GM18858 (cell line): ENCODE measurements around the gene TUFT1.
"Not testable (repeated sequence)": the region's sequence is repeated elsewhere in the genome, so short reads cannot be mapped to it uniquely, and the experiment has no call there.

Source experiments
- ATAC-seq: cut with Tn5 transposase; IDR thresholded peaks from one replicate; pipeline ENCODE4 v1.9.1; 2021; ENCODE audit not compliant: unreplicated experiment

TUFT1 gene

DNA sequence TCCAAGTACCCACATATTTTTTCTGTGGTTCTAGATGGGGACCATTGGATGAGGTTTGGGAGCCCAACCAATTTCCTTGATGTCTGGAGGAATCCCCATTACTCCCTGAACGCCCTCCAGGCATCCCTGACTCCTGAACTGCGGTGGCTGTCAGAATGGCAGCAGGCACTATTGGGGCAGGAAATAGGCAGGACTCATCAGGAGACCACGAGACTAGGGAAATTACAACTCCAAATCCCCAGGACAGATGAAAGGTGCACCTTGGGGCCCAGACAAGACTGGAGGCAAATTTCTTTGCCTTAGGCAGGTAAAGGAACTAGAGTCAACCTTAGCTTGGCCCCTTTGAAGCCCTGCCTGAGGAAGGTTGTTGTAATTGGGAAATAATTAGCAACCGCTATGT is 27.8 kb upstream of the TUFT1 start:
- no peak for ATAC-seq

DNA sequence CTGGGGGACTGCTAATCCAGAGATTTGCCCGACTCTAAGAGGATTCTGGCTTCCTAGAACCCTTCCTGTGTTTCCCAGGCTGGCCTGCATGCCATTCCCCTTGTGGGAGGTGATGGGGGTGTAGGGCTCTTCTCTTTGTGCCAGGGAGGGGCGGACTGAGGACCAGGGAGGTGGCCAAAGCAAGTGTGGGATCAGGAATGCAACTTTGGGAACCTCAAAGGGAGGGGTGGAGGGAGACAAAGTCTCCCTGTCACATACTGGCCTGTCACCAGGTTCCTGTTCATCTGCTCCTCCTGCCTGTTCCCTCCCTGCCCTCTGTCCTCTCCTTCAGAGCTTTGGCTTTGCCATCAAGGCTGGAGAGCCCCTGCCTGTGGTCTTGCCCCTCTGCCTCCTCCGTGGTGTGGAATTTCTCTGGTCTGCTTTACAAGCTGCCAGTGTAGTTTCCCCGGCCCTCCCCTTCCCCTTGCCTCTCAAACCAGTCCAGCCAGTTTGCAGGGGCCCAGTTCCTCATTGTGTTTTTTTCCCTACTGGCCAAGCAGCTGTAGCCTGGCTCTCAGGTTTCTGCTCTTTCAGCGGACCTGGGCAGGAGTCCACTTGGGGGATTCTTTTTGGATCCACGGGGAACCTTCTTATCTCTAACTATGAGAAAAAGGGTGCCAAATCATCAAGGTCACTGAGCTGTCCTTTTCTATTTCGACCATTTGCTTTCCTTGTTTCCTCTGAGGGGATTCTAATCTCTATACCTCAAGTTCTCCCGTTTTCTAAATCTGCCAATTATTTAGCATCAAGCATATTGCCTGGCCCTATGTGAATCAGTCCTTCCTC is 27.1 kb upstream of the TUFT1 start:
- no peak for ATAC-seq

DNA sequence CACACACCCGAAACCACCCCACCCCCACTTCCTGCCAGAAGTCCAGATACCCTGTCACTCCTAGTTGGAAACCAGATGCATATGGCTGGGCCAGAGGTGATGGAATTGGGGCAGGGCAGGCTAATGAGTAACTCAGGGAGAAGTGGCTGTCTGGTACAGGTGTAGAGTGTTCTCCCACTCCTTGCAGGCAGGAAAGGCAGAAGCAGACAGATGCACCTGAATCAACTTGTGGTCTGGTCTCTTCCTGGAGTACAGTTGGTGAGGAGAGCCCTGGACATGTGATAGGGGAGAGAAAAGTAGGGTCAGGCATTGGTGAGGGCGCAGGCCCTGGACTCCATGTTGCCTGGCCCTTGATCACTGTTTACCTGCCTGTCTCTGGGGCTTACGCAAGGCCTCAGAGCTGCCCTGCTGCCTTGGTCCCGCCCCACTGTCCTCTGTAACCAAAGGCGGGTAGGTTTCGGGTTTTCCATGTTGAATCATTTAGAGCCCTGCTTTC is 26.4 kb upstream of the TUFT1 start:
- ATAC-seq, result no peak

DNA sequence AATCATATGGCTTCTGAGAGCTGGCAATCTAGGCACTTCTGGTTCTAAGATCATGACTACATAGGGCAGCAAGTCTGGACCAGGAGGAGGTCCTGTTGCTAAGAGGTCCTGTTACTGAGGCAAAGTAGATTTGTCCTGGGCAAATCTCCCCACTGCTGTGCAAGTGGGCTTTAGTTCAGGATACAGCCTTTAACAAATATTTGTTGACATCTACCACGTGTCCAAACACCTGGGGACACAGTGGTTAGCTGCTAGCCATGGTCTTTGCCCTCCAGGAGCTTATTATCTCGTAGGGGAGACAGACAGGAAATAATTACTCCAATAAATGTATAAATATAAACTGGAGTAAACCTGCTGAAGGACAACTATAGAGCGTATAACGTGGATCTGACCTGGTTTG is 25.7 kb upstream of the TUFT1 start:
- no peak for ATAC-seq

DNA sequence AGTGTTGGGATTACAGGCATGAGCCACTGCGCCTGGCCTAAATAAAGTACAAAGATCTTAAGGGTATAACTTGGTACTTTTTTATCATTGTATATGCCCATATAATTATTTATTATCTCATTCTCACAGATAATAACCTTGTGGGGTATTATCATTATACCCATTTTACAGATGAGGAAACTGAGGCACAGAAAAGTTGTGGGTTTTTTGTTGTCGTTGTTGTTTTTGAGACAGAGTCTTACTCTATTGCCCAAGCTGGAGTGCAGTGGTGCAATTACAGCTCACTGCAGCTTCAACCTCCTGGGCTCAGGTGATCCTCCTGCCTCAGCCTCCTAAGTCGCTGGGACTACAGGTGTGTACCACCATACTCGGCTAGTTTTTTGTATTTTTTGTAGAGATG is 24.8 kb upstream of the TUFT1 start:
- ATAC-seq, result no peak

DNA sequence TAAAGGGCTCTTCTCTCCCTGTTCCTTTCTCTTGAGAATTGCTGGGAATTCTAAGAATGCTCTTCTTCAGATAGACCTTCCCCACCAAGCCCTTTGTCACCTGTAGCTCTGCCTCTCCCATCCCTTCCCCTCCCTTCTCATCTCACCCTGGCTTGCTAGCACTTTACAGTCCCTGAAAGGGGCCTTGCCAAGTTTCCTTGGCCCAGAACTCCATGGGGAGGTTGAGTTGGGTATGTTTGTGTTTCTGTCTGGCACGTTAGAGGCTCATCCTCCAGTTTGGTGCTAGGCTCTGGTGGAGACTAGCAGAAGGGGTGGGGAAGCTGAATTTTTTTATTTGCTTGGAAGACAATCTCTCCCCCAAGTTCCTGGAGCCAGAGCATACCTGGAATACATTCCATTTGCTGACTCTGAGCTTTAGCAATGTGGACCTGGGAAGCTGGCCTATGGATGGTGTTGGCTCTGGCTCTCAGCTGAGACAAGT is 24.0 kb upstream of the TUFT1 start:
- ATAC-seq, result no peak

DNA sequence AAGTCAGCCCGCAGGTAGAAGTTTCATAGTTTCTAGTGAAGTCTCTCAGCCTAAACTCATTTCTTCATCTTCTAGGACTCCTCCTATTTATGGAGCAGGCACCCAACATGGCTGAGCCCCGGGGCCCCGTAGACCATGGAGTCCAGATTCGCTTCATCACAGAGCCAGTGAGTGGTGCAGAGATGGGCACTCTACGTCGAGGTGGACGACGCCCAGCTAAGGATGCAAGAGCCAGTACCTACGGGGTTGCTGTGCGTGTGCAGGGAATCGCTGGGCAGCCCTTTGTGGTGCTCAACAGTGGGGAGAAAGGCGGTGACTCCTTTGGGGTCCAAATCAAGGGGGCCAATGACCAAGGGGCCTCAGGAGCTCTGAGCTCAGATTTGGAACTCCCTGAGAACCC is 21.7 kb upstream of the TUFT1 start:
- no peak for ATAC-seq

DNA sequence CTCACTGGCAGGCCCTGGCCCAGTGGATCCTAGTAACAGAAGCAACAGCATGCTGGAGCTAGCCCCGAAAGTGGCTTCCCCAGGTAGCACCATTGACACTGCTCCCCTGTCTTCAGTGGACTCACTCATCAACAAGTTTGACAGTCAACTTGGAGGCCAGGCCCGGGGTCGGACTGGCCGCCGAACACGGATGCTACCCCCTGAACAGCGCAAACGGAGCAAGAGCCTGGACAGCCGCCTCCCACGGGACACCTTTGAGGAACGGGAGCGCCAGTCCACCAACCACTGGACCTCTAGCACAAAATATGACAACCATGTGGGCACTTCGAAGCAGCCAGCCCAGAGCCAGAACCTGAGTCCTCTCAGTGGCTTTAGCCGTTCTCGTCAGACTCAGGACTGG is 21.2 kb upstream of the TUFT1 start:
- ATAC-seq, result no peak

DNA sequence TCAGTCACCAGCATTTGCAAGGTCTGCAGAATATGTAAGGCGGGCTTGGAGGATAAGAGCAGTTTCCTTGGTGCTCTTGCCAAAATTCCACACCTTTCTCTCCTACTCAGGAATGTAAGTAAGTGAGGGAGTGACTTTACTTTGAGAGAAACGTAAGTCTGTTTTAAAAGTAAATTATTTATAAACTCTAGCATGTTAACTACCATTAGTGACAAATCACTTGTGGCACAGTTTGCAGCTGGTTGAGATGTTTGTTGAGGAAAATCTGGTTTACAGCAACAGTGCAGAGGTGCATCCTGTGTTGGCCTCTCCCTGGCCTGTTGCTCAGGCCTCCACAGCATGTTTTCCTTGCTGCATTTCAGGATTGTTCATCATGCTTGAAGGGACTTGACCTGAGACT is 20.4 kb upstream of the TUFT1 start:
- ATAC-seq, result no peak

DNA sequence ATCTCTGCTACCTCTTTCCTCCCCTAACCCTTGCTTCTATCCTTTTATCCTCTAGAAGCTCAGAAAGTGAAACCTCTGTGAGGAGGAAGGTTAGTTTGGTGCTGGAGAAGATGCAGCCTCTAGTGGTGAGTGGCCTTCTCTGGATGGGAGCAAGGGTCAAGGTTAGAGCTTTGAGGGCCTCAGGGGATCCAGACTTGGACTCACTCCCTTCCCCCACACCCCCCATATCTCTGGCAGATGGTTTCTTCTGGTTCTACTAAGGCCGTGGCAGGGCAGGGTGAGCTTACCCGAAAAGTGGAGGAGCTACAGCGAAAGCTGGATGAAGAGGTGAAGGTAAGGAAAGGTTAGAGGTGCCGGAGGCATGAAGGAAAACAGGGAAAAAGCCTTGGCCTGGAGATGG is 19.8 kb upstream of the TUFT1 start:
- ATAC-seq, result no peak

DNA sequence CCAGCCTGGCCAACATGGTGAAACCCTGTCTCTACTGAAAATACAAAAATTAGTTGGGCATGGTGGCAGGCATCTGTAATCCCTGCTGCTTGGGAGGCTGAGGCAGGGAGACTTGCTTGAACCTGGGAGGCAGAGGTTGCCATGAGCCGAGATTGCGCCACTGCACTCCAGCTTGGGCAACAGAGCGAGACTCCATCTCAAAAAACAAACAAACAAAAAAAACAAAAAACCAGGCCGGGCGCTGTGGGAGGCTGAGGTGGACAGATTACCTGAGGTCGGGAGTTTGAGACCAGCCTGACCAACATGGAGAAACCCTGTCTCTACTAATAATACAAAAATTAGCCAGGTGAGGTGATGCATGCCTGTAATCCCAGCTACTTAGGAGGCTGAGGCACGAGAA is 17.7 kb upstream of the TUFT1 start:
- ATAC-seq, result not testable (repeated sequence)

DNA sequence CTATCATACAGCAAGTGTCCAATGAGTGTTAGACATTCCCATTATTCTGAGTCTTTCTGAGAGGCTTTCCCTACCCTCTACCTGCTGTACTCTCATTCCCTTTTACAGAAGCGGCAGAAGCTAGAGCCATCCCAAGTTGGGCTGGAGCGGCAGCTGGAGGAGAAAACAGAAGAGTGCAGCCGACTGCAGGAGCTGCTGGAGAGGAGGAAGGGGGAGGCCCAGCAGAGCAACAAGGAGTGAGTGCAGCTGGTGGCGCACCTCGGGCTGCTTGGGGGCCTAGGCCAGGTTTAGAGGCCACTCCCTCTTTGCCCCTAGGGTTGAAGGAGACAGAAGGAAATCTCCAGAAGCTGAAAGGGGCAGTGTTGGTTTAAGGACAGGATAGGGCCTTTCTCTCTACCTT is 16.8 kb upstream of the TUFT1 start:
- no peak for ATAC-seq

DNA sequence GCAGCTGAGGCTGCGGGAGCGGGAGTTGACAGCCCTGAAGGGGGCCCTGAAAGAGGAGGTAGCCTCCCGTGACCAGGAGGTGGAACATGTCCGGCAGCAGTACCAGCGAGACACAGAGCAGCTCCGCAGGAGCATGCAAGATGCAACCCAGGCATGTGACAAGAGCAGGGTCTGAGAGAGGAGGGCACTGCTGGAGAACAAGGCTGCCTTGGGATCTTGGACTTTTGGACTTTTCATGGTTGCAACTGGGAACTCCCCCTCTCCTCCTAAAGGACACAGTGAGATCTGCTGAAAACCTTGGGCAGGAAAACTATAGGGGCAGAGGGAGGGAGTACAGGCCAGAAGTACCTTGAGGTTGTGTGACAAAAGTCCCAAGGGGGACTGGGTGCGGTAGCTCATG is 15.4 kb upstream of the TUFT1 start:
- ATAC-seq, result no peak

DNA sequence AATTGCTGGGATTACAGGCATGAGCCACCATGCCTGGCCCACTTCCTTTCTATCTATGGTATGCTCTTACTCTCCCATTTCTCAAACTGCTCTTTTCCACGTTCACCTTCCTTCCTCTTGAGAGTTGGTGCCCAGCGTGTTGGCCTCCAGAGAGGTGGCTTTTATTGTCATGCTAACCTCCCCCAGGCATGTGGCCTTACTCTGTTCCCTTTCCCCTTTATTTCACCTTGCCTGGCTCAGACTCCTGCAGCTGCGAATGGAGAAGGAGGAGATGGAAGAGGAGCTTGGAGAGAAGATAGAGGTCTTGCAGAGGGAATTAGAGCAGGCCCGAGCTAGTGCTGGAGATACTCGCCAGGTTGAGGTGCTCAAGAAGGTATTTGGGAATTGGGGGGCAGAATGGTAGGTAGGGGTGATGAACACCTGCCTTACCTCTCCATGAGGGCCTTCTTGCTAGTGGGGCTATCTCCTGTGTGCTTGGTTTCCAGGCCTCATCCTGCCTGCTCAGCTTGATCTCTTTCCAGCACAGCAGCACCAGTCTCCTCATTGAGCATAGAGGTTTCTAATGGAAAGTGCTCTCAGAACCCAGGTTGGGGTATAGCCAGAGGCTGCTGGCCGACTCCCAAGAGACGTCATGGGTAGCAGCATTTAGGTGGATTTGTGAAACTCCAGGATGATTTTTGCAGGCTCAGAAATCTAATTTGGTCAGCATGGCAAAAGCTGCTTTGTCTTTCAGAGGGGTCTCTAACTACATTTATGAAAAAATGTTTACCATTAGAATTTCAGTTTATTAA is 13.2 kb upstream of the TUFT1 start:
- no peak for ATAC-seq

DNA sequence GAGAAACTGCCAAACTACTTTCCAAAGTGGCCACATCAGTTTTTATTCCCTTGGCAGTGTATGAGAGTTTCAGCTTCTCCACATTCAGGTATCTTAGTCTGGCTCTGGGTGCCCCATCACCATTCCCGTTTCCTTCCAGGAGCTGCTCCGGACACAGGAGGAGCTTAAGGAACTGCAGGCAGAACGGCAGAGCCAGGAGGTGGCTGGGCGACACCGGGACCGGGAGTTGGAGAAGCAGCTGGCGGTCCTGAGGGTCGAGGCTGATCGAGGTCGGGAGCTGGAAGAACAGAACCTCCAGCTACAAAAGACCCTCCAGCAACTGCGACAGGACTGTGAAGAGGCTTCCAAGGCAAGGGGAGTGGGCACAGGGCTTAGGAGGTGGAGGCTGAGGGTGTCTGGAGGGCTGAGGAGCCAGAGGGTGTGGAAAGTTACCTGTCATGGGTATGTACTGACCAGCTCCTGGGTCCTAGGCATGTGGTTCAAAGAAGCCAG is 10.9 kb upstream of the TUFT1 start:
- no peak for ATAC-seq

DNA sequence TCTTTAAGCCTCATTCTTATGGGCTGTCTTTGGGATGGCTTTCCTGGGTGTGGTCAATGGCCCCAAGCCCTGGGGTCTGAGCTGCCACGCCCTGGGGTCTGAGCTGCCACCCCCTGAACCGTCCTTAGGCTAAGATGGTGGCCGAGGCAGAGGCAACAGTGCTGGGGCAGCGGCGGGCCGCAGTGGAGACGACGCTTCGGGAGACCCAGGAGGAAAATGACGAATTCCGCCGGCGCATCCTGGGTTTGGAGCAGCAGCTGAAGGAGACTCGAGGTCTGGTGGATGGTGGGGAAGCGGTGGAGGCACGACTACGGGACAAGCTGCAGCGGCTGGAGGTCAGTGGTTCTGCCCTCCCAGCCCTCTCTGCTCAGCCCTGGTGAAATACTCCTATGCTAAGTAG is 10.3 kb upstream of the TUFT1 start:
- ATAC-seq, result no peak

DNA sequence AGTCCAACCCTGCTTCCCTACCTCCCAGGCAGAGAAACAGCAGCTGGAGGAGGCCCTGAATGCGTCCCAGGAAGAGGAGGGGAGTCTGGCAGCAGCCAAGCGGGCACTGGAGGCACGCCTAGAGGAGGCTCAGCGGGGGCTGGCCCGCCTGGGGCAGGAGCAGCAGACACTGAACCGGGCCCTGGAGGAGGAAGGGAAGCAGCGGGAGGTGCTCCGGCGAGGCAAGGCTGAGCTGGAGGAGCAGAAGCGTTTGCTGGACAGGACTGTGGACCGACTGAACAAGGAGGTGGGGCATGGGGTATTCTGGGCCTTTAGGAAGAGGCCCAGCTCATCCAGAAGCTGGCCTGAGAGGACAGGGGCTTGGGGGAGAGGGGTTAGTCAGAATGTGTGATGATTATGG is 9.6 kb upstream of the TUFT1 start:
- no peak for ATAC-seq

DNA sequence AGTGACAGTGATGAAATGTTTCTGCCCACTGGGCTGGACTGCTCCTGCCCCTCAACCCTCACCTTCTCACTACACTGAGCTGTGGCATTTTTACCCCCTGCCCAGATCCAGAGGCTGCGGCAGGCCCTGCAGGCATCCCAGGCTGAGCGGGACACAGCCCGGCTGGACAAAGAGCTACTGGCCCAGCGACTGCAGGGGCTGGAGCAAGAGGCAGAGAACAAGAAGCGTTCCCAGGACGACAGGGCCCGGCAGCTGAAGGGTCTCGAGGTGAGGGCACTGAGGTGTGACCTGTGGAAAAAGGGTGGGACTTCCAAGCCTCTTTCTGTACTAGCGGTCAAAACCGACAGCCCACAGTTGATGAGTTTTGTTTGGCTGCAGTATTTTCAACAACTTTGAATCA is 6.2 kb upstream of the TUFT1 start:
- ATAC-seq, result no peak

DNA sequence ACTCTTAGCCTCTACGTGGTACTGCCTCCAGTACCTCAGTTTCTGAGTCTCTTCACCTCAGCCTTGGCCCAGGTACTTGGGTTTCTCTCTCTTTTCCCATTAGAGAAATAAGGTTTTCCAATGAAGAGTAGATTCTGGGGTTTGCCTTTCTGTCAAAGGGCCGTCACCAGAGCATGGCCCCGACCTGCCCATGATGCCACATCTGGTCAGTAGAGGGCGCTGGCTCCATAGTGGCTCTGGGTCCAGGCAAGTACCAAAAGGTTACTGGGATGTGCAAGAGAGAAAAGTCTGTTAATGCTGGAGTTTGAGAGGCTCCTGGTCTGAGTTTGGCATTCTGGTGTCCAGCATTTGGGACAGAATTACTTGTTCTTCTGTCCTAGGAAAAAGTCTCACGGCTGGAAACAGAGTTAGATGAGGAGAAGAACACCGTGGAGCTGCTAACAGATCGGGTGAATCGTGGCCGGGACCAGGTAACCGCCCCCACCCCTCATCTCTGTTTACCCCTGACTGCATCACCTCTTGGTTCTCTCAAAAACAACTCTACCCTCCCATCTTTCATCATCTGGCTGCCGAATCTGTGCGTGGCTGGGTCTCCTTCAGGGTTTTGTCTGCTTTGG is 5.3 kb upstream of the TUFT1 start:
- no peak for ATAC-seq

DNA sequence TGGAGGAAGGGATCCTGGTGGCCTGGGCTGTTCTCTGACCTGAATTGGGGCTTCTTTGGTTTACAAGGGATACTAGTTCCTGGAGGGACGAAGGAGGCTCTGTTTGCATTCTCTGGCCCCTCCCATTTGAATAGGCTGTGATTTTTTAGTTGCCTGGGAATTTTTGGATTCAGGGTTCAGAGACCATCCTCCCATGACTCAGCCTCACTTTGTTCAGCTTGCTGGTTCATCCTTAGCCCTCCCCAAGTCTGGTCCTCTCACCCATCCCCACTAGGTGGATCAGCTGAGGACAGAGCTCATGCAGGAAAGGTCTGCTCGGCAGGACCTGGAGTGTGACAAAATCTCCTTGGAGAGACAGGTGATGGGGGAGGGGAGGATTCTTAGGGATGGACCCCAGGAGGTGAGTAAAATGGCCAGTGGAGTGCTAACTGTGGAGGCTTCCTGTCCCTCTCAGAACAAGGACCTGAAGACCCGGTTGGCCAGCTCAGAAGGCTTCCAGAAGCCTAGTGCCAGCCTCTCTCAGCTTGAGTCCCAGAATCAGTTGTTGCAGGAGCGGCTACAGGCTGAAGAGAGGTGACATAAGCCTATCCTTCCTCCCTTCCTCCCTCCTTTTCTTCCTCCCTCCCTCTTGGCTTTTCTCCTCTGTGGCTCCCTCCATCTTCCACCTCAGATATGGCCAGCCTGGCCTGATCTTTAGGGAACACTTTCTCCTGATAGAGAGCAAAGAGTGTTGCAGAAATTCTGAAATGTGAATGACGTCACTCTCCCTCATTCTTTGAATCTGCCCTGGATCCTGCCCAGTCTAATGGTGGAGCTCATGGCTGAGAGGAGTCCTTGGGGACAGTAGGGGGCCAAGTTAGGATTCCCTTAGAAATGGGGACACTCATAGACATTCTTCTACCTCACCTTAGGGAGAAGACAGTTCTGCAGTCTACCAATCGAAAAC is 4.5 kb upstream of the TUFT1 start:
- no peak for ATAC-seq
